GM18520 (cell line): Measurements from ENCODE around the gene UBL4A.

ENCODE experiments used
- ATAC-seq: cut with Tn5 transposase; IDR thresholded peaks from one replicate; pipeline ENCODE4 v1.9.1; 2021; ENCODE audit not compliant: unreplicated experiment

UBL4A gene

GRCh38 chrX:154483325-154483724 lies 3.1 kb downstream of the UBL4A start:
- ATAC-seq, result no peak

- no peak for ATAC-seq
Measured at GRCh38 chrX:154482786-154483185, 3.6 kb downstream of the UBL4A start.

GRCh38 chrX:154481911-154482601 lies 4.4 kb downstream of the UBL4A start:
- ATAC-seq, result no peak

- no peak for ATAC-seq
Measured at GRCh38 chrX:154481195-154481594, 5.2 kb downstream of the UBL4A start.

- ATAC-seq, result peak; percentile 75
Measured at GRCh38 chrX:154478728-154479622, 7.4 kb downstream of the UBL4A start, which contains the start of gene LAGE3. LAGE3 (minus strand) TSS chrX:154479281; CDS start chrX:154478915, 366 bp downstream.

- no peak for ATAC-seq
Measured at GRCh38 chrX:154477891-154478477, 8.4 kb downstream of the UBL4A start.

- no peak for ATAC-seq
Measured at GRCh38 chrX:154476821-154477220, 9.6 kb downstream of the UBL4A start.

GRCh38 chrX:154473683-154474082 lies 12.7 kb downstream of the UBL4A start:
- ATAC-seq, result no peak

- ATAC-seq, result no peak
Measured at GRCh38 chrX:154472685-154473632, 13.5 kb downstream of the UBL4A start.

GRCh38 chrX:154471839-154472684 lies 14.4 kb downstream of the UBL4A start:
- no peak for ATAC-seq

- ATAC-seq, result no peak
Measured at GRCh38 chrX:154470914-154471568, 15.4 kb downstream of the UBL4A start.

GRCh38 chrX:154470434-154470833 lies 16.0 kb downstream of the UBL4A start:
- no peak for ATAC-seq

GRCh38 chrX:154469880-154470279 lies 16.5 kb downstream of the UBL4A start:
- no peak for ATAC-seq

- ATAC-seq, result no peak
Measured at GRCh38 chrX:154469114-154469513, 17.3 kb downstream of the UBL4A start.

- ATAC-seq, result no peak
Measured at GRCh38 chrX:154468217-154468616, 18.2 kb downstream of the UBL4A start.

GRCh38 chrX:154467556-154467955 lies 18.9 kb downstream of the UBL4A start:
- ATAC-seq, result no peak

GRCh38 chrX:154466907-154467306 lies 19.5 kb downstream of the UBL4A start:
- no peak for ATAC-seq

- ATAC-seq, result no peak
Measured at GRCh38 chrX:154466036-154466435, 20.4 kb downstream of the UBL4A start.

- no peak for ATAC-seq
Measured at GRCh38 chrX:154465601-154466000, 20.8 kb downstream of the UBL4A start.
